HL-60 (cell line): Measurements from ENCODE around the gene BTNL8.

Source experiments
- CTCF ChIP-seq: IDR thresholded peaks from one replicate; pipeline ENCODE4 v1.5.1; 2011; ENCODE audit warnings: low read length, control low read depth, inconsistent platforms; ENCODE audit not compliant: insufficient read depth
- POLR2AphosphoS5 ChIP-seq: IDR thresholded peaks from 2 replicates; pipeline ENCODE4 v1.6.1; 2012; ENCODE audit warnings: low read depth

- TF ChIP-seq CTCF (no peak), POLR2AphosphoS5 (no peak)
These were observed 1.2 kb downstream of the BTNL8 start for GRCh38 chr5:180900178-180900577.
